ENCODE results near the gene ZSCAN16. TPM values are rescaled to one million over a fixed set of nuclear protein-coding genes. Genes with fewer than 3 reads are reported as not detected.

ZSCAN16 gene
- total and polyA plus RNA-seq, 9 of the 15 experiments (the other 6 are each of a cell fraction or from before 2014, with no cell fraction given): 0.08 TPM; not detected in 8

- Histone ChIP-seq H3K4me2 (ENCODE audit: insufficient read depth, low read length) (no peak overlapping the region), H2AFZ (ENCODE audit: low read depth, low read length) (no peak overlapping the region), H3K79me2 (ENCODE audit: control insufficient read depth, insufficient read depth, low read length) (peaks cover 10% of the 10 kb centered on the region; the same call in 2 of the 3 replicates), H3K36me3 (ENCODE audit: control insufficient read depth, insufficient read depth, low read length) (no peaks in the 10 kb centered on the region; the same call in 2 of the 3 replicates), H3K4me1 (replicated peaks in 1 of 2; ENCODE audit: control insufficient read depth in 2 of 2, insufficient read depth in 2 of 2, low read length in 2 of 2) (peaks cover 0 to 2% of the 10 kb centered on the region in 2 experiments; a peak in 4 of 5 replicates), H3K9ac (ENCODE audit: insufficient read depth in 1 of 2, low read depth in 2 of 2, low read length in 2 of 2) (no peak overlapping the region), H3K27me3 (ENCODE audit: control insufficient read depth in 2 of 2, insufficient read depth in 2 of 2, low read length in 2 of 2) (peaks cover 4 to 7% of the 10 kb centered on the region in 2 experiments), H3K9me3 (replicated peaks; ENCODE audit: control insufficient read depth, insufficient read depth, low read depth, low read length) (no peaks in the 10 kb centered on the region), H3K9me1 (ENCODE audit: control insufficient read depth, insufficient read depth, low read length) (no peaks in the 10 kb centered on the region), H3K27ac (ENCODE audit: extremely low read depth, low read depth, low read length) (no peak overlapping the region), H3K4me3 (no peak overlapping the region), H4K20me1 (replicated peaks; ENCODE audit: control insufficient read depth, insufficient read depth, low read length) (no peaks in the 10 kb centered on the region)
- BruUV-seq (replicated peaks): no TSS peak
- ChIA-PET CTCF (ENCODE audit: low intra/inter-chr PET ratio) (interaction anchor here (0.8 kb wide), 1 partner anchor 133 kb away, joined by 4 read pairs; no protein-coding TSS in a partner anchor), POLR2A (interaction anchor here (1.0 to 3.5 kb wide), 2 partner anchors 11 to 14 kb away, joined by 4 to 15 read pairs; no protein-coding TSS in a partner anchor)
- ATAC-seq (no peak), FAIRE-seq (no peak), DNase-seq (ENCODE audit: extremely low read depth in 1 of 4, low spot score in 3 of 4) (peak in 1 of 4 experiments; percentile 21)
- in situ Hi-C loops (cut with MboI) (no loop called here), intact Hi-C loops (cut with micrococcal nuclease) (no loop called here)
- no peak for TF ChIP-seq NR2C1 (IDR thresholded peaks at IDR 0.05)
- TF ChIP-seq NR2C1 (tag; IDR thresholded peaks at IDR 0.05): 0 out of 2 replicates have a peak, but pooled peaks have one; percentile 48
- TF ChIP-seq FOXM1 (IDR thresholded peaks at IDR 0.05; ENCODE audit: low read depth): no peak
- no peak for TF ChIP-seq FOXM1 (CRISPR knock-in tag; IDR thresholded peaks at IDR 0.05; ENCODE audit: low read depth)
- TF ChIP-seq ZNF639 (CRISPR knock-in tag; conservative IDR thresholded peaks at IDR 0.05 in 1 of 2, IDR thresholded peaks at IDR 0.05 in 1 of 2): no peak
- no peak for TF ChIP-seq TFAP4 (CRISPR knock-in tag; IDR thresholded peaks at IDR 0.05; ENCODE audit: borderline replicate concordance)
- TF ChIP-seq SFPQ (IDR thresholded peaks at IDR 0.05; ENCODE audit: low read depth, low read length): no peak
- no peak for TF ChIP-seq MTF1 (CRISPR knock-in tag; IDR thresholded peaks at IDR 0.05; ENCODE audit: borderline replicate concordance)
- TF ChIP-seq NCOA2 (IDR thresholded peaks at IDR 0.05; ENCODE audit: partially characterized antibody in 2 of 2): no peak
- TF ChIP-seq ZNF592 (IDR thresholded peaks at IDR 0.05): no peak
- no peak for TF ChIP-seq BDP1 (IDR thresholded peaks at IDR 0.05; ENCODE audit: insufficient read depth, insufficient read length)
- TF ChIP-seq ZNF583 (CRISPR knock-in tag; IDR thresholded peaks at IDR 0.05): no peak
- TF ChIP-seq CREM (IDR thresholded peaks at IDR 0.05; ENCODE audit: low read depth): no peak
These were observed 46.4 kb upstream of the ZSCAN16 start for GRCh38 chr6:28078050-28078449.
